H54 (cell line): ENCODE results near the gene METTL1.
"Not testable (repeated sequence)": the region's sequence is repeated elsewhere in the genome, so short reads cannot be mapped to it uniquely, and the experiment has no call there.

Experiments
- DNase-seq: peaks from one replicate; pipeline ENCODE4 v3.0.0; 2011; ENCODE audit warnings: low spot score, mixed read lengths; ENCODE audit not compliant: insufficient read length
- FAIRE-seq: peaks from 3 replicates; lab custom pipeline; 2011; peaks lifted over from hg19 to GRCh38; lab: Jason Lieb, UNC
- POLR2A ChIP-seq: IDR thresholded peaks from 2 replicates; pipeline ENCODE4 v1.6.1; 2011; ENCODE audit warnings: low read depth, mild to moderate bottlenecking, low read length

METTL1 gene

DNA sequence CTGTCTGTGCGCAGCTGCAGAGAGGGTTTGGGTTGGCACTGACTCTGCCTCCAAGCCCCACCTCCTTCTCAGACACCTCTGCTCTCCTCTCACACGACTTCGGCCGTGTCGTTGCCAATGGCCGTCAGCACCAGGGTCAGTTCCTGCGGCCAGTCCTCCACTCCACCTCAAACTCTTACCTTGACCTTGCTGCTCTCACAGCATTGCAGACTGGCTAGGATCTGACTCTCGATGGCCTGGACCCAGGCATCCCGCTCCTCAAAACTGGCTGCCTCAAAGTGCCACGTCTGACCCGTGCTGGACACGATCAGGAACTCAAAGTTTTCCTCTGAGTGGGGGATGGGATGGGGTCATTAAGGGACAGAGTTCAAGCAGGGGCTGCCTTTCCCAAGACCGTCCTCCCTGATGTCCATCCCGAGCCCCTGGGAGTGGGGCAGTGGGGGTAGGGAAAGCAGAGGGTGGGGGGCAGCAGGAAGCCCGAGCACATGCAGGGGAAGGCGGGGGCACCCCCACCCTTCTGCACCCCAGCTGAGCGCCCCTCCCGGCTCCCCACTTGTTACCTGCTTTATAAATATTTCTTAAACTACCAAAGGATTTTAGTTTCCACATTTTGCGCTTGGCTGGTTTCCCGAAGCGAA, 44.0 kb downstream of the METTL1 start:
- no peak for DNase-seq
- FAIRE-seq: no peak
- no peak for TF ChIP-seq POLR2A

DNA sequence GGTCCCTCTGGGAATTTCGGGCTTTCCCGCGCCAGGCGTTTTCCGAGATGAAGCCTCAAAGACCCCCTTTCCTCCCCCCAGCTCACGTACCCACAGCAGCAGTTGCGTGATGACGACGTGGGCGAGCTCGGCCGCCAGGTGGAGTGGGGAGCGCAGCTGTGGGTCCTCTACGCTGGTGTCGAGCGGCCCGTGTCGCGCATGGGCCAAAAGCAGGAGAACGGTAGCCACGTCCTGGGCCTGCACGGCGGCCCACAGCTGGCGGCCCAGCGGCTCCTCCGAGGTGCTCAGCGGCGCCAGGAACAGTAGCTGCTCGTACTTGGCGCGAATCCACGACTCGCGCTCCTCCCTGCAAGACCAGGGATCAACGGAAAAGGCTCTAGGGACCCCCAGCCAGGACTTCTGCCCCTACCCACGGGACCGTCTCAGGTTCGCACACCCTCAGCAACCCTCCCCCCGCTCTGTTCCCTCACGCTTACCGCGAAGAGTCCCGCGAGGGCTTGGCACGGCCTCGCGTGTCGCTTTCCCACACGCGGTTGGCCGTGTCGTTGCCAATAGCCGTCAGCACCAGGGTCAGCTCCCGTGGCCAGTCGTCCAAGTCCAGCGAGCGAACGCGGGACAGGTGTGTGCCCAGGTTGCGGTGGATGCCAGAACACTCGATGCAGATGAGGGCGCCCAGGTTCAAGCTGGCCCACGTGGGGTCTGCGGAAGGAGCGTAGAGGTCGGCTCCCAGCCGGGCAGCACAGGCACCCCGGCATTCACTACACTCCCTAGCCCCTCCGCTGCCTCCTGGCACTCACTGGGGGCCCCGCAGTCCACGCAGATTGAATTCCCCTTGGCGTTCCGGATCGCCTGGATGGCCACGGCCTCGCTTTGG, 44.8 kb downstream of the METTL1 start:
- no peak for FAIRE-seq
- TF ChIP-seq POLR2A: no peak
- no peak for DNase-seq

DNA sequence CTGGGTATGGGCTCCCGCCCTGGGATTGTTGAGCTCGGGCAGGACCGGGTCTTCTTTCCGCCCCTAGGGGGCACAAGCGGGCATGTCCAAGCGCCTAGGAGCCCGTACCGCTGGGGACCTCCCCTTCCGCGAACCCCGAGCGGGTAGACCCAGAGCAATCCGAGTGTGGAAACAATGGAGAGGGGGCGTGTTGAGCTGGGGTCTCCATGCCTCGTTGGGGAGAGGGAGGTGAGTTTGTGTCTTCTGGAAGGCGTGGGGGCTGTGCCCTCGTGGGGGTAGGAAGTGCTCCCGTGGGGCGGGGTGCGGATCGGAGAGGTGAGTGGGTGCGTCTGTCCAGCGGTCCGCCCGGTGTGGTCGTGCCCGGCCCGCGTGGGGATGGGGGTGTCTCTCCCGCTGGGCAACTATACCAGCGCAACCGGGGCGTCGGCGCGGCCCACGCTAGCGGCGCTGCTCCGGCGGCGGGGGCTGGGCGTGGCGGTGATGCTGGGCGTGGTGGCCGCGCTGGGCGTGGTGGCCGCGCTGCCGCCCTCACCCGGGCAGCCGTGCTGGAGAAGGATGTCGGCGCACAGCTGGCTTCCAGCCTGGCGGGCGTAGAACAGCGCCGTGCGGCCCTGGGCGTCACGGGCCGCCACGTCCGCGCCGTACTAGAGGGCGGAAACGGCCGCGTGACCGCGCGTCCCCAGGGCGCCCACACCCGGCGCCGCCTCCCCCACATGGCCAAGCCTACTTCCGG, 45.6 kb downstream of the METTL1 start:
- DNase-seq (peak; percentile 97), FAIRE-seq (no peak)

DNA sequence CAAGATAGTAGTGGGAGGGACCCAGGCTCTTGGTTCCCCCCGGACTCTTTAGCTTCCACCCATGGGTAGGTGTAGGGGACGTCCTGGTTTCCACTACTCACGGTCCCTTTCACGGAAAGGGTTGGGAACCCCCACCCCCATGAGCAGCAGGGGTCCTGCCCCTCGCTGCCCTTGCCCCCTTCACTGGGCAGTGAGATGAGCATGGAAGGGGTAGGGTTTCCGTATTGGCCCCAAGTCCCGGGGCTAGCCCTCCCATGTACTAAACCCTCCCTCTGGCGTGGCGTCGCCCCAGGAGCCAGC, 46.1 kb downstream of the METTL1 start:
- DNase-seq (no peak), FAIRE-seq (no peak)
- no peak for TF ChIP-seq POLR2A

More for the DNA sequence above, 45.6 kb downstream of the METTL1 start:
- TF ChIP-seq POLR2A: peak; percentile 65; the same call in 1 of the 2 replicates

DNA sequence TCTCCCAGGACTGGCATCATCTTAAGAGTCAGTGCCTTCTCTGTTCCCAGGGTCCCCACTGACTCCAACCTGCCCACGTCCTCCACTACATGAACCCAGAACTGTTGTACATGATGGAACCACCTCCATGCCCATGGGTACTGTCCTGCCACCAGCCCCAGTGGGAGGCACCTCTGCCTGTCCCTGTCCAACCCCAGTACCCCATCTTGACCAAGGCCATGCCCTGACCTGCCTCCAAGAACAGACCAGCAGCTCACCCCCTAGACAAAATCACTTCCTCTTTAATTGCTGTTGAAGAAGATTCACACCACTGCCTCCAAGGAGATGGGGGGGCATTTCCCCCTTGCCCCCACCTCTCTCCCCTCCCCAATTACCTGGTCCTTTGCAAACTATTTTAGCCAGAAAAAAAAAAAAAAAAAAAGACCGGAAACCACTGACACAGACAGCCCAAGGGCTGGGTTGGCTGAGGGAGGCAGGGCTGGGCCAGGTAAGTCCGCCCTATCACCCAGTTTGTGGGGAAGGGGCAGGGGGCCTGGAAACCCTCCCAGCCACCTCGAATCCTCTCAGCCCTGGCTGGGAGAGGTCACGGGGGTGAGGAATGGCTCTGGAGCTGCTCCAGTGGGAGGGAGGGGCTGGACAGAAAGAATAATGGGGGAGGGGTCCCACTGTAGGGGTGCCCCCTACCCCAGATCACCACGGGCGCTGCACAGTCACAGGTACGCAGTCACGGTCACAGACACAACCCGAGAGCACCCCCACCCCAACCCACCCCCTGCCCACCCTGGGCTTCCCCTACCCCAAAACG, 46.8 kb downstream of the METTL1 start:
- no peak for TF ChIP-seq POLR2A
- FAIRE-seq (no peak), DNase-seq (no peak)

DNA sequence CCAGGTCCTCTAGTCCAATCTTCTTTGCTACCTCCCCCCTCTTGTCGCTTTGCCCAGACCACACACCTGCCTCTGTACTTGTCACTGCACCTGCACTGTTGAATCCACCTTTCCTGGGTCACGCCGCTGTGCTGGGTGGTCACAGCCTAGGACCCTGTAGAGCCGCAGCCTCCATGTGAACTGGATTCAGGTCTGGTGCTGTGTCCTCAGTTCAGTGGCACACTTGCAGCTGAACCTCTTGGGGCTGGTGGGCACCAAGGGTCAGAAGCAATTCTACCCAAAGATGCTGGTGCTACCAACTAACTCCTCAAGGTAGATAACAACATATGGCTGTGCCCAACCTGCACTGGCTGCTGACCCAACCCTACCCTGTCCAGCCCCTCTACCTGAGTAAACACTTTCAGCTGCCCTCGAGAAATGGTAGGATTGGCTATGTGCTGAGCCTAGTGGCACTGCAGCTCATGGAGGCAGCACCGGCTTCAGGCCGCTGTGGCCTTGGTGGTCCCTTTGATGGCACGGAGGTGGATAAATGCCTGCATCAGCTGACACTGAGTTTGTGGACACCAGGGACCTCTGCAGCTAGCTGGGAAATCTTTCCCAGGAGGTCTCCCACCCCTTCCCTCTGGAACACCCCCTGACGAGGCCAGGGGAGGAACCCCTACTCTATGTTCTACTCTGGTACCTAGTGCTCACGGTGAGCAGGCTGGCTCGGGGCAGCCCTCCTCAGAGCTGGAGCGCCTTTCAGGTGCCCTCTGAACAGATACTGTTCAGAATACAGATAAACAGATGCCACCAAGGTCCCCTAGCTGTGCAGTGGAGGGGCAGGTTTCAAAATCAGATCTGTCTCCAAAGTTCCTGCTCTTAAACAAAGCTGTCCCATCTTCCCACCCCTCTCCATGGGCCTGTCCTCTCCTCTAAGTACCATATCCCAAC, 47.6 kb downstream of the METTL1 start:
- TF ChIP-seq POLR2A: no peak
- no peak for FAIRE-seq
- no peak for DNase-seq

DNA sequence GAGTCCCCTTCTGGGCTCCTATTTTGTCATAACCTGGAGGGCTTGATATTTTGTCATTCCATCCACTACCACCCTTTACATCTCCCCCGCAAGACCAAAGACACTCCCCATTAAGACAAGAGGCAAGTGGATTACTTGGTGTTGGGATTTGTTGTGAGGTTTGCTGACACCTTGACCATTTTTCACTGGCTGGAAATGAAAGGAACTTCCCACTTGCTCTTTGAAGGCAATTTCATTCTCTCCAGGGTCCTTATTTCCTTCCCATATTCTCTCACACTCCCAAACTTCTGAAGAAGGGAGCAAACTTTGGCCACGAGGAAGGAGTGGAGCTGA, 48.3 kb downstream of the METTL1 start:
- TF ChIP-seq POLR2A: no peak
- FAIRE-seq (no peak), DNase-seq (no peak)

DNA sequence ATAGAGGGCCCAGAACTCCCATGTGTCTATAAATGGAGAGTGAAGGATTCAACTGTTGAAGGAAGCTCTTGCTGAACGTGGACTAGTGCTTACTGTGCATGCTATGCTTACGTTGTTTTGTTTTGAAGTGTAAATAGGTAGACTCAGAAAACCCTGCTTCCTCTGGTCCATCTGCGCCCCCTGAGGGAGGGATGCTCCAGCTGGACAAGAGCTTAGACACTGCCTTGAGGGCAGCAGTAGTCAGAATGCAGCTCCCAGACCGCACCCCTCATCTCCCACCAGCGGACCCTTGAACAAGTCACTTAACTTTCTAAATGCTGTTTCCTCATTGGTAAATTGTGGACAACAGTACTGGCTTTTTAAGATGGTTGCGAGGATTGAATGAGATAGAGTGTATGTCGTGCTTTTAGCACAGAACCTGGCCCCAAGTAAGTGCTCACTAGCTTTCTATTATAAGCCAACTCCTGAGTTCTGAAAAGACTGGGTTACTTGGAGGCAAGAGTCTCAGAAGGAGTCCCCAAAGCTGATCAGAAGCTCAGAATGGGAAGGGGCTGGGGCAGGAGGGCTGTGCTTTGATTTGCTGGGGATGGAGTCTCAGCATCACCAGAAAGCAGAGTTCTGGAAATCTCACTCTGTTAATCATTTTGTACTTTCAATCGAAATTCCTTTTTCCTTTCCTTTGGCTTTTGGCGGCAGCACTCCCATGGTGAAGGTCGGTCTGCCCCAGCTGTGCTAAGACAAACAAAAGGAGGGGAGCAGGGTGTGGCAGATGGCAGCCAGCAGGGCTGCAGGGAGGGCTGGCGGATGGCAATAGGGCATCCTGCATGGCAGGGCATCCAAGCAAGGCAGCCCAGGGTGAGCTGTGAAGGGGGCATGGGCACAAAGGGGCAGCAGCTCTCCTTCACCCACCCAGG, 48.9 kb downstream of the METTL1 start:
- no peak for TF ChIP-seq POLR2A
- DNase-seq: no peak

DNA sequence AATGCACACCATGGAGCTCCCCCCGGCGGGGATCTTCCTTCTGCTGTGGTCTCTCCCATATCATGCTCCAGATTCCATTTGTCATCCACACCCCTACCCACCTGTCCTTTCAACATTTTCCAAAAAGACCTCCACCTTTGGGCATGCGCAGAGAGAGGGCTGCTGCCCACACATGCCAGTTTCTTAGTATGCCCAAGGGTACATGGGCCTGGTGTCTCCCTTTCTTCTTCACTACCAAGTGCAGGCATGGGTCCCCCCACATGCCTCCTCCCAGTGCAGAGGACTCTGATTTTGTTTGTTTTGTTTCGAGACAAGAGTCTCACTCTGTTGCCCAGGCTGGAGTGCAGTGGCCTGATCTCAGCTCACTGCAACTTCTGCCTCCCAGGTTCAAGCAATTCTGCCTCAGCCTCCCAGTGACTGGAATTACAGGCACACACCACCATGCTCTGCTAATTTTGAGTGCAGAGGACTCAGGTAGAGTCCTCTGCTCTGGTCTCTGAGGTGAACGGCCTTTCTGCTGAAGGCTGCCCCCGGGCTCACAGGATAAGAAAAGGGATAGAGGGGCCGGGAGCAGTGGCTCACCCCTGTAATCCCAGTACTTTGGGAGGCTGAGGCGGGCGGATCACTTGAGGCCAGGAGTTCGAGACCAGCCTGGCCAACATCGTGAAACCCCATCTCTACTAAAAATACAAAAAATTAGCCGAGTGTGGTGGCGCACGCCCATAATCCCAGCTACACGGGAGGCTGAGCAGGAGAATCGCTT, 49.9 kb downstream of the METTL1 start:
- not testable (repeated sequence) for FAIRE-seq, DNase-seq

More for the DNA sequence above, 48.9 kb downstream of the METTL1 start:
- no peak for FAIRE-seq

DNA sequence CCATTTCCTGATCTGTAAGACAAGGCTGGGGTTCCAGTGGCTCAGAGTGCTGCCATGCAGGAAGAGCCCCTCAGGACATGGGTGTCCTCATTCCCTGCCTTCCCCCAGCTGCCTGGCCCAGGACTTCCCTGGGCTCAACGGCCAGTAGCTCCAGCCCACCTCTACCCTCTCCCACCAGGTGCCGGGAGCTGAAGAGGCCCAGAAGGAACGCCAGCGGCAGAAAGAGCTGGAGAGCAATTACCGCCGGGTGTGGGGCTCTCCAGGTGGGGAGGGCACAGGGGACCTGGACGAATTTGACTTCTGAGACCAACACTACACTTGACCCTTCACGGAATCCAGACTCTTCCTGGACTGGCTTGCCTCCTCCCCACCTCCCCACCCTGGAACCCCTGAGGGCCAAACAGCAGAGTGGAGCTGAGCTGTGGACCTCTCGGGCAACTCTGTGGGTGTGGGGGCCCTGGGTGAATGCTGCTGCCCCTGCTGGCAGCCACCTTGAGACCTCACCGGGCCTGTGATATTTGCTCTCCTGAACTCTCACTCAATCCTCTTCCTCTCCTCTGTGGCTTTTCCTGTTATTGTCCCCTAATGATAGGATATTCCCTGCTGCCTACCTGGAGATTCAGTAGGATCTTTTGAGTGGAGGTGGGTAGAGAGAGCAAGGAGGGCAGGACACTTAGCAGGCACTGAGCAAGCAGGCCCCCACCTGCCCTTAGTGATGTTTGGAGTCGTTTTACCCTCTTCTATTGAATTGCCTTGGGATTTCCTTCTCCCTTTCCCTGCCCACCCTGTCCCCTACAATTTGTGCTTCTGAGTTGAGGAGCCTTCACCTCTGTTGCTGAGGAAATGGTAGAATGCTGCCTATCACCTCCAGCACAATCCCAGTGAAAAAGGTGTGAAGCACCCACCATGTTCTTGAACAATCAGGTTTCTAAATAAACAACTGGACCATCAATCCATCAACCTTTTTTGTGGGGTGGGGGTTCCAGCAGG, 51.0 kb downstream of the METTL1 start:
- no peak for TF ChIP-seq POLR2A
- no peak for FAIRE-seq
- no peak for DNase-seq
